HepG2 (cell line): ENCODE results near the gene SMIM13.

ENCODE experiments used
- ARHGAP35 ChIP-seq: sonication (generic); formaldehyde crosslinking; IDR thresholded peaks from 2 replicates; pipeline ENCODE4 v1.9.0; 2022; ENCODE audit warnings: mild to moderate bottlenecking, inconsistent platforms, moderate library complexity, missing genetic modification reagents, borderline replicate concordance
- ASH2L ChIP-seq: fragments of 300-600, 200-600 bp; sonication (generic); IDR thresholded peaks from 2 replicates; pipeline ENCODE4 v1.7.0; 2017; ENCODE audit warnings: low read depth, mild to moderate bottlenecking, moderate library complexity, mixed read lengths, low read length; ENCODE audit not compliant: insufficient read length
- FOXK2 ChIP-seq: fragments of 450-650 bp; IDR thresholded peaks from 2 replicates; pipeline ENCODE4 v1.6.1; 2016
- HDAC1 ChIP-seq: sonication (generic); formaldehyde crosslinking; IDR thresholded peaks from 2 replicates; pipeline ENCODE4 v1.5.1; 2020; ENCODE audit warnings: mild to moderate bottlenecking, missing genetic modification reagents
- SRF ChIP-seq: IDR thresholded peaks from 2 replicates; pipeline ENCODE4 v1.6.1; 2011; ENCODE audit warnings: mild to moderate bottlenecking, low read depth, low read length, moderate library complexity
- ZNF10 ChIP-seq: sonication (generic); formaldehyde crosslinking; IDR thresholded peaks from 2 replicates; pipeline ENCODE4 v1.4.0; 2020; ENCODE audit warnings: mild to moderate bottlenecking, low read depth, missing genetic modification reagents, borderline replicate concordance

DNA sequence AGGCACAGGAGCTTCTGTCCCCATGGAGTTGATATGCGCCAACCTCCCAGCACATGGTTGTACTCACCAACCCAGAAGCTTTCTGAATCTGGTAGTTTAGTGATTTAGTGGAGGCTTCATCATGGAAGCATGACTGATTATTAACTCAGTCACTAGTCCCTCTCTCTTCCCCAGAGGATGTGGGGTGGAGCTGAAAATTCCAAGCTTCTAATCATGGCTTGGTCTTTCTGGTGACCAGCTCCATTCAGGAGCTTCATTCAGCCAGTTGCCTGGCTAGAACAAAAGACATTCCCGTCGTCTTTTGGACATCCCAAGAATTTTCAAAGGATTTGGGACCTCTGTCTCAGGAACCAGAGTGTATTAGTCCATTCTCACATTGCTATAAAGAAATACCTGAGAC, 13.3 kb upstream of the SMIM13 start:
- TF ChIP-seq FOXK2: no peak
- no peak for TF ChIP-seq SRF
- no peak for TF ChIP-seq ASH2L
- no peak for TF ChIP-seq ZNF10 (CRISPR knock-in tag)
- no peak for TF ChIP-seq ARHGAP35
- TF ChIP-seq HDAC1: no peak
